ENCODE measurements around the gene CNPY2. TPM values are rescaled to one million over a fixed set of nuclear protein-coding genes. Genes with fewer than 3 reads are reported as not detected.
"Not testable (repeated sequence)": the region's sequence is repeated elsewhere in the genome, so short reads cannot be mapped to it uniquely, and the experiment has no call there.

CNPY2 gene
- total and polyA plus RNA-seq, 5 donors from 2014 or later: 47.6 to 166 (median 153) TPM

DNA sequence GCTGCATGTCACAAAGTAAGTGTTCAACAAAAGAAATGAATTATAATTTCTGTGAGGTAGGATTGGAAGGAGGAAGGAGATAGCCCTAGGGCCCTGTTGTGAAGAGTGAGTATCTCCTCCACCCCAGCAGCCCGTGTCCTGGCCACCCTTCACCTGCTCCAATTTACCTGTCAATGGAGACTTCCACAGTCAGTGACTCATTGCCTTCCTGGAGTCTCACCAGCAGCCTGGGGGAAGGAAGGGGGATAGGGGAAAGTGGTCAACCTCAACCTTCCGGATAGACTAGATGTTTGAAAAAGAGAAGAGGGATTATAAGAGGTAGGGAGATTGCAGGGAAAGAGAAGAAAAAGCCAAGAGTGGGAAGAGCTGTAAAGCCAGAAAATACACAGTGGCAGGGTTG, 34.9 kb upstream of the CNPY2 start:
- no peaks in the 10 kb centered on the region for H3K27me3 ChIP-seq (ENCODE audit: control insufficient read depth, insufficient read depth, low read length)
- DNase-seq: no peak
- Mint-ChIP-seq H3K27me3 (no peaks in the 10 kb centered on the region), H3K9me3 (no peaks in the 10 kb centered on the region), H3K4me1 (peaks cover 0 to 3% (median 1%) of the 10 kb centered on the region in 4 donors), H3K27ac (peak overlapping the region; percentile 11 to 96 (median 83)), H3K36me3 (peaks cover 38% of the 10 kb centered on the region), H3K4me3 (no peak overlapping the region)
- H3K4me1 ChIP-seq (ENCODE audit: control insufficient read depth, insufficient read depth, low read length, poor library complexity, severe bottlenecking): no peaks in the 10 kb centered on the region
- no peak overlapping the region for H3K4me3 ChIP-seq (ENCODE audit: low read depth, low read length)
- H3K27ac ChIP-seq (ENCODE audit: insufficient read depth, low read length, poor library complexity, severe bottlenecking): no peak overlapping the region
- peaks cover 86% of the 10 kb centered on the region for H3K36me3 ChIP-seq (ENCODE audit: control insufficient read depth, insufficient read depth, low read length)
- H3K9me3 ChIP-seq (ENCODE audit: control insufficient read depth in 2 of 2, low read length in 2 of 2): no peaks in the 10 kb centered on the region
- ATAC-seq (ENCODE audit: low read depth in 2 of 2): no peak

DNA sequence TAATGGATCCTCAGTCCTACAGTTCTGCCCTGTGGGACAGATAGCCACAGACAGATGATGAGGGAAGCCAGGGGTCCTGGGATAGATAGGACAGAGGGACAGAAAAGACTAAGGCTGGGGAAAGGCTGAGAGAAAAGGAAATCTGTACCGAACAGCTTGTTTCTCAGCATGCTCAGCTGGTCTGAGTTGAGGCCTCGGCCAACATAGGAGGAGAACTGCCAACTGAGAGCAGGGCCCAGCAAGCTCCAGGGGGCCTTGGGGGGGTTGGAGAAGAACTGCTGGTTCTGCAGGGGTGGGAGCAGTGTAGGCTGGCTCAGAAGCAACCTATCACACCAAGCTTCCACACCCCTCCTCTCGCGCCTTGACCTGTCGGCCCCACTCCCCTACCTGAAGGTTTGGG, 33.0 kb upstream of the CNPY2 start:
- H3K27ac Mint-ChIP-seq: peak overlapping the region in 1 of 3 donors; percentile 81
- H3K27me3 Mint-ChIP-seq: no peaks in the 10 kb centered on the region

DNA sequence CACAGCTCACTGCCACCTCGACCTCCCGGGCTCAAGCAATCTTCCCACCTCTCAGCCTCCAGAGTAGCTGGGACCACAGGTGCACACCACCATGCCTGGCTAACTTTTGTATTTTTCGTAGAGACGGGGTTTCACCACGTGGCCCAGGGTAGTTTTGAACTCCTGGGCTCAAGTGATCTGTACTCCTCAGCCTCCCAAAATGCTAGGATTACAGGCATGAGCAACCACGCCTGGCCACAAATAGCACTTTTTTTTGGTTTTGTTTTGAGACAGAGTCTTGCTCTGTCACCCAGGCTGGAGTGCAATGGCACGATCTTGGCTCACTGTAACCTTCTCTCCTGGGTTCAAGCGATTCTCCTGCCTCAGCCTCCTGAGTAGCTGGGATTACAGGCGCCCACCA, 31.5 kb upstream of the CNPY2 start:
- H3K36me3 ChIP-seq (ENCODE audit: control insufficient read depth, insufficient read depth, low read length): peaks cover 78% of the 10 kb centered on the region
- not testable (repeated sequence) for H3K27ac ChIP-seq (ENCODE audit: insufficient read depth, low read length, poor library complexity, severe bottlenecking); H3K27me3 ChIP-seq (ENCODE audit: control insufficient read depth, insufficient read depth, low read length); H3K9me3 Mint-ChIP-seq; ATAC-seq (ENCODE audit: low read depth in 2 of 2); H3K27ac Mint-ChIP-seq; H3K4me3 Mint-ChIP-seq; H3K9me3 ChIP-seq (ENCODE audit: control insufficient read depth in 2 of 2, low read length in 2 of 2); H3K27me3 Mint-ChIP-seq; H3K4me3 ChIP-seq (ENCODE audit: low read depth, low read length); DNase-seq; H3K4me1 ChIP-seq (ENCODE audit: control insufficient read depth, insufficient read depth, low read length, poor library complexity, severe bottlenecking); H3K4me1 Mint-ChIP-seq
- peaks cover 55% of the 10 kb centered on the region for H3K36me3 Mint-ChIP-seq

More for the DNA sequence above, 33.0 kb upstream of the CNPY2 start:
- ATAC-seq (ENCODE audit: low read depth in 2 of 2) (no peak), DNase-seq (no peak)
- Histone ChIP-seq H3K27me3 (ENCODE audit: control insufficient read depth, insufficient read depth, low read length) (no peaks in the 10 kb centered on the region), H3K27ac (ENCODE audit: insufficient read depth, low read length, poor library complexity, severe bottlenecking) (no peak overlapping the region), H3K4me1 (ENCODE audit: control insufficient read depth, insufficient read depth, low read length, poor library complexity, severe bottlenecking) (no peaks in the 10 kb centered on the region), H3K4me3 (ENCODE audit: low read depth, low read length) (no peak overlapping the region), H3K9me3 (ENCODE audit: control insufficient read depth in 2 of 2, low read length in 2 of 2) (no peaks in the 10 kb centered on the region), H3K36me3 (ENCODE audit: control insufficient read depth, insufficient read depth, low read length) (peaks cover 76% of the 10 kb centered on the region)
- H3K4me3 Mint-ChIP-seq: no peak overlapping the region
- peaks cover 41% of the 10 kb centered on the region for H3K36me3 Mint-ChIP-seq
- H3K9me3 Mint-ChIP-seq: no peaks in the 10 kb centered on the region
- H3K4me1 Mint-ChIP-seq: peaks cover 0 to 3% (median 1%) of the 10 kb centered on the region in 4 donors

DNA sequence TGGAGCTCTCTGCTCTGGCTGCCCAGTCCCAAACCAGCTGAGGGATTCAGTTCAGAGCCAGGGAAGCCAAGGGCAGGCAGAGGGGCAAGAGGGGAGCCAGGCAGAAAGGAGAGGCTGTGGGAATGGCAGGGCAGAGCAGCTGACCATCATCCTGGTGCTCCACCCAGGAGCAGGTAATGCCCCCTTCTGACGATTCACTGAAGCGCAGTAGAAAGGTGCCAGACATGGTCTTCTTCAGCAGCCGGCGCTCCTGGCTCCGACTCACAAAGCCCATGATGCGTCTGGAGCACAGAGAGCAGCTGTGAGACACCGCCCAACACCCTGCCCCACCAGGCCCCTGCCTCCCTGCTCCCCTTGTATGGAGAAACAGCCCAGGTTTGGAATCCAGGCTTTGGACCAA, 30.9 kb upstream of the CNPY2 start:
- Mint-ChIP-seq H3K36me3 (peaks cover 55% of the 10 kb centered on the region), H3K9me3 (no peaks in the 10 kb centered on the region), H3K4me1 (peaks cover 0 to 4% (median 1%) of the 10 kb centered on the region in 4 donors), H3K4me3 (no peak overlapping the region), H3K27me3 (no peaks in the 10 kb centered on the region), H3K27ac (no peak overlapping the region)
- Histone ChIP-seq H3K9me3 (ENCODE audit: control insufficient read depth in 2 of 2, low read length in 2 of 2) (no peaks in the 10 kb centered on the region), H3K27ac (ENCODE audit: insufficient read depth, low read length, poor library complexity, severe bottlenecking) (no peak overlapping the region), H3K36me3 (ENCODE audit: control insufficient read depth, insufficient read depth, low read length) (peaks cover 76% of the 10 kb centered on the region), H3K27me3 (ENCODE audit: control insufficient read depth, insufficient read depth, low read length) (no peaks in the 10 kb centered on the region), H3K4me1 (ENCODE audit: control insufficient read depth, insufficient read depth, low read length, poor library complexity, severe bottlenecking) (no peaks in the 10 kb centered on the region), H3K4me3 (ENCODE audit: low read depth, low read length) (no peak overlapping the region)
- ATAC-seq (ENCODE audit: low read depth in 2 of 2) (no peak), DNase-seq (no peak)

DNA sequence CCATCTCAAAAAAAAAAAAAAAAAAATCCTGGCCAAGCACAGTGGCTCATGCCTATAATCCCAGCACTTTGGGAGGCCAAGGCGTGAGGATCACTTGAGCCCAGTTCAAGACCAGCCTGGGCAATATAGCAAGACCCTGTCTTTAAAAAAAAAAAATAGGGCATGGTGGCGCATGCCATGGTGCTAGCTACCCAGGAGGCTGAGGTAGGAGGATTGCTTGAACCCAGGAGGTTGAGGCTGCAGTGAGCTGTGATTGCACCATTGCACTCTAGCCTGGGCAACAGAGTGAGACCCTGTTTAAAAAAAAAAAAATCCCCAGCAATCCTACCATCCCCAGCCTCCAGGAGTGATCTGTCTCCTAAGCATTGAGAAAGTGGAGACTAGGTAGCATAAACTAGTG, 26.5 kb upstream of the CNPY2 start:
- H3K9me3 Mint-ChIP-seq; H3K27ac ChIP-seq (ENCODE audit: insufficient read depth, low read length, poor library complexity, severe bottlenecking); H3K27me3 ChIP-seq (ENCODE audit: control insufficient read depth, insufficient read depth, low read length); H3K9me3 ChIP-seq (ENCODE audit: control insufficient read depth in 2 of 2, low read length in 2 of 2); H3K4me3 Mint-ChIP-seq; H3K27me3 Mint-ChIP-seq; DNase-seq; H3K4me3 ChIP-seq (ENCODE audit: low read depth, low read length); ATAC-seq (ENCODE audit: low read depth in 2 of 2): not testable (repeated sequence)
- Mint-ChIP-seq H3K4me1 (peaks cover 0 to 34% (median 26%) of the 10 kb centered on the region in 4 donors), H3K27ac (peak overlapping the region in 1 of 3 donors; percentile 79), H3K36me3 (peaks cover 37% of the 10 kb centered on the region)
- Histone ChIP-seq H3K4me1 (ENCODE audit: control insufficient read depth, insufficient read depth, low read length, poor library complexity, severe bottlenecking) (peaks cover 29% of the 10 kb centered on the region), H3K36me3 (ENCODE audit: control insufficient read depth, insufficient read depth, low read length) (peaks cover 45% of the 10 kb centered on the region)

DNA sequence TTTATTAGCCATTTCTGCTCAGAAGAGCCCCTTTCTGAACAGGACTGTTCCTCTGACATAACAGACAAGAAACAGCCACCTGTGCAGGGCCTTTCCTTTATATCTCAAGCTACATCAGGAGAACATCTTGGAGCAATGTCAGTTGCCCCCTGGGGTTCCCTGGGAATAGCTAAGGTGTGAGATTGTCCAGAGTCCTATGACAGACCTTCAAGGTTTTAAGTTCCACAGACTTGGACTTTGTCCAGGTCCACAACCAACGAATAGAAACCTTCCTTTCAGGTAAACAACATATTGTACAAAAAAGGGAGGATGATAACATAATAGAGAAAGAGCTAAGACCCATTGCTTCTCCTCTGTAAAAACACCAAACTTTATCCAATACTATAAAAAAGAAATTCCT, 25.8 kb upstream of the CNPY2 start:
- H3K4me3 ChIP-seq (ENCODE audit: low read depth, low read length): no peak overlapping the region
- Mint-ChIP-seq H3K9me3 (peaks cover 0 to 3% (median 0%) of the 10 kb centered on the region in 7 donors), H3K27ac (peak overlapping the region; percentile 47 to 100 (median 71)), H3K27me3 (no peaks in the 10 kb centered on the region), H3K4me3 (no peak overlapping the region), H3K36me3 (peaks cover 37% of the 10 kb centered on the region), H3K4me1 (peaks cover 0 to 39% (median 26%) of the 10 kb centered on the region in 4 donors)
- peak overlapping the region; percentile 37 for H3K27ac ChIP-seq (ENCODE audit: insufficient read depth, low read length, poor library complexity, severe bottlenecking)
- H3K9me3 ChIP-seq (ENCODE audit: control insufficient read depth in 2 of 2, low read length in 2 of 2): no peaks in the 10 kb centered on the region
- no peaks in the 10 kb centered on the region for H3K27me3 ChIP-seq (ENCODE audit: control insufficient read depth, insufficient read depth, low read length)
- peaks cover 40% of the 10 kb centered on the region for H3K36me3 ChIP-seq (ENCODE audit: control insufficient read depth, insufficient read depth, low read length)
- ATAC-seq (ENCODE audit: low read depth in 2 of 2) (no peak), DNase-seq (no peak)
- H3K4me1 ChIP-seq (ENCODE audit: control insufficient read depth, insufficient read depth, low read length, poor library complexity, severe bottlenecking): peaks cover 29% of the 10 kb centered on the region

DNA sequence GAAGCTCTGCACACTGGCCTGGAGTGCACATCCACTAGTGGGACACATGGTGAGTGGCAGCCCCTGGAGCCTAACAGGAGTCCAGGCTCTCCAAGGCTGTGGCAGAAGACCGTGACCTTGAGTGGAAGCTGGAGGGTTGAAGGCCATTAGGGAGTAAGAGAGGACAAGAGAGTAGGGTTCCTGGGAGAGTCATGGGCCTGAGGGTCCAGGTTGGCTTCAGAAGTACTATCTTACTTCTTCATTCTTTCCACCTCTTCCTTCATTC, 23.3 kb upstream of the CNPY2 start:
- H3K4me3 Mint-ChIP-seq: peak overlapping the region; percentile 78 to 98 (median 94)
- peaks cover 25% of the 10 kb centered on the region for H3K36me3 Mint-ChIP-seq
- H3K9me3 Mint-ChIP-seq: peaks cover 0 to 3% (median 0%) of the 10 kb centered on the region in 7 donors
- H3K27ac Mint-ChIP-seq: peak overlapping the region; percentile 98 to 100 (median 99)
- Histone ChIP-seq H3K9me3 (ENCODE audit: control insufficient read depth in 2 of 2, low read length in 2 of 2) (no peaks in the 10 kb centered on the region), H3K4me3 (ENCODE audit: low read depth, low read length) (peak overlapping the region; percentile 86), H3K27me3 (ENCODE audit: control insufficient read depth, insufficient read depth, low read length) (no peaks in the 10 kb centered on the region), H3K27ac (ENCODE audit: insufficient read depth, low read length, poor library complexity, severe bottlenecking) (peak overlapping the region; percentile 91), H3K36me3 (ENCODE audit: control insufficient read depth, insufficient read depth, low read length) (peaks cover 26% of the 10 kb centered on the region), H3K4me1 (ENCODE audit: control insufficient read depth, insufficient read depth, low read length, poor library complexity, severe bottlenecking) (peaks cover 36% of the 10 kb centered on the region)
- ATAC-seq (ENCODE audit: low read depth in 2 of 2): no peak
- H3K27me3 Mint-ChIP-seq: no peaks in the 10 kb centered on the region
- H3K4me1 Mint-ChIP-seq: peaks cover 2 to 45% (median 29%) of the 10 kb centered on the region in 4 donors
- no peak for DNase-seq

DNA sequence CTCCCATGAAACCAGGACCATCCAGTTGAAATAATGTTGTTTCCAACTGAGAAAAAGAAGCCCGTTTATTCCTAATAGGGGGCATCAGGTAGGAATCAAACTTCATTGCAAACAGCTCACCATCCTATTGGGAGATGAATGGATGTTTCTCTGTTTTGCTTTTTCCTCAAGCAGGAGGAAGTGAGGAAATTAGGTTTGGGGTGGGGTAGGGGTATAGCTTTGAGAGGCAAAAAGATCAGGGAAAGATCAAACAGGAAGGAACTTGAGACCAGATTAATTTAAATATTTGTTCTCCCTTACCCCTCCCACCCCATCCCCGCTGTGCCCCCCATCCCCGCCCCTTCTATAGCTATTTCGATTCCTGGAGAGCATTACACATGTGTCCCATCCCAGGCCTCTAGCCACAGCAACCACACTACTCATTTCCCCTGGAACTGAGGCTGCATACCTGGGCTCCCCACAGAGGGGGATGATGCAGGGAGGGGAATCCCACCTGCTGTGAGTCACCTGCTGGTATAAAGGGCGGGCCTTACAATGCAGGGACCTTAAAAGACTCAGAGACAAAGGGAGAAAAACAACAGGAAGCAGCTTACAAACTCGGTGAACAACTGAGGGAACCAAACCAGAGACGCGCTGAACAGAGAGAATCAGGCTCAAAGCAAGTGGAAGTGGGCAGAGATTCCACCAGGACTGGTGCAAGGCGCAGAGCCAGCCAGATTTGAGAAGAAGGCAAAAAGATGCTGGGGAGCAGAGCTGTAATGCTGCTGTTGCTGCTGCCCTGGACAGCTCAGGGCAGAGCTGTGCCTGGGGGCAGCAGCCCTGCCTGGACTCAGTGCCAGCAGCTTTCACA, 22.7 kb upstream of the CNPY2 start, which contains the start of gene IL23A:
TSS of gene IL23A (plus strand) at position 577 of the 850 bp plus-strand sequence. CDS start at position 738, 161 bp downstream.
- Histone ChIP-seq H3K4me1 (ENCODE audit: control insufficient read depth, insufficient read depth, low read length, poor library complexity, severe bottlenecking) (peaks cover 41% of the 10 kb centered on the region), H3K9me3 (ENCODE audit: control insufficient read depth in 2 of 2, low read length in 2 of 2) (no peaks in the 10 kb centered on the region), H3K4me3 (ENCODE audit: low read depth, low read length) (peak within 1 kb of the TSS; percentile 86), H3K27me3 (ENCODE audit: control insufficient read depth, insufficient read depth, low read length) (no peaks in the 10 kb centered on the region), H3K27ac (ENCODE audit: insufficient read depth, low read length, poor library complexity, severe bottlenecking) (peak within 1 kb of the TSS; percentile 91), H3K36me3 (ENCODE audit: control insufficient read depth, insufficient read depth, low read length) (peaks cover 20% of the 10 kb centered on the region)
- Mint-ChIP-seq H3K4me3 (peak within 1 kb of the TSS; percentile 78 to 98 (median 94)), H3K27ac (peak within 1 kb of the TSS; percentile 98 to 100 (median 99)), H3K9me3 (peaks cover 0 to 3% (median 0%) of the 10 kb centered on the region in 7 donors), H3K36me3 (peaks cover 19% of the 10 kb centered on the region), H3K27me3 (no peaks in the 10 kb centered on the region), H3K4me1 (peaks cover 6 to 50% (median 32%) of the 10 kb centered on the region in 4 donors)
- peak; percentile 78 to 79 for ATAC-seq (ENCODE audit: low read depth in 2 of 2)
- DNase-seq: peak; percentile 75 to 87 (median 82)
